ENCODE measurements around the gene CDCA8. TPM values are rescaled to one million over a fixed set of nuclear protein-coding genes. Genes with fewer than 3 reads are reported as not detected.

Gene CDCA8
- total and polyA plus RNA-seq, 2 of the 13 experiments (the other 11 are each of a cell fraction or from before 2014, with no cell fraction given), result 24.1 to 38.6 TPM

DNA sequence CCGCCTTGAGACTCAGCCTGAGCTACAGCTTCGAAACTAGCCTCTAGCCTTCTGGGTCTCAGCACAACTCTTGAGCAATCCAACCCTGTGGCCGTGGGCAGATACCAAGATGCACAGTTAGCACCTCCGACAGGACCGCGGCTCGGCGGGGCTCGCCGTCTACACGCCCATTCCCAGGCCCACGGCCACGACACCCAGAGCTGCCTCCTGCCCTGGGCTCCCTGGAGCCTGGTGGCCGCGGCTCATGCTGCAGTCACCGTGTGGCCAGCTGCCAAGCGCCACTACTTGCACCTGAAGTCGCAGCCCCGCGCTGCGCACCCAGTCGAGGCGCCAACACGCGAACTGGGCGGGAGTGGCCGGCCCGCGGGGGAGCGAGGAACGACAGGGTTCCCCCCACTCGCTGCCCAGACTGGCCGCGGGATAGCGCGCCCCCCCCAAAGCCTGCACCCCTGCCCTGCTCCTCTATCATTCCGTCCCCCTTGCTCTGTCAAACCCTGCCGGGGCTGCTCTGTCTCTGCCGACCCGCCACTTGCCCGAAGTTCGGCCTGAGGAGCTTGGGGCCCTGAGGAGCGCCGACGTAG, 729 bp upstream of the CDCA8 start (continued):
- TF ChIP-seq SNAPC4 (CRISPR knock-in tag; IDR thresholded peaks at IDR 0.05) (peak; percentile 55; the same call in 1 of the 2 replicates), HDAC6 (IDR thresholded peaks at IDR 0.05; ENCODE audit: low read depth, low read length) (no peak), KLF12 (CRISPR knock-in tag; IDR thresholded peaks at IDR 0.05; ENCODE audit: borderline replicate concordance) (no peak), ZNF776 (CRISPR knock-in tag; IDR thresholded peaks at IDR 0.05) (no peak; the same call in 1 of the 2 replicates), MEF2D (CRISPR knock-in tag; IDR thresholded peaks at IDR 0.05) (no peak), PCBP2 (optimal IDR thresholded peaks at IDR 0.05; ENCODE audit: low read depth, low read length, poor library complexity, severe bottlenecking) (no peak), SALL1 (CRISPR knock-in tag; IDR thresholded peaks at IDR 0.05) (peak; percentile 30; the same call in 1 of the 2 replicates), MYC (CRISPR knock-in tag; IDR thresholded peaks at IDR 0.05; ENCODE audit: borderline replicate concordance) (no peak)
- TF ChIP-seq, protein P1, sequence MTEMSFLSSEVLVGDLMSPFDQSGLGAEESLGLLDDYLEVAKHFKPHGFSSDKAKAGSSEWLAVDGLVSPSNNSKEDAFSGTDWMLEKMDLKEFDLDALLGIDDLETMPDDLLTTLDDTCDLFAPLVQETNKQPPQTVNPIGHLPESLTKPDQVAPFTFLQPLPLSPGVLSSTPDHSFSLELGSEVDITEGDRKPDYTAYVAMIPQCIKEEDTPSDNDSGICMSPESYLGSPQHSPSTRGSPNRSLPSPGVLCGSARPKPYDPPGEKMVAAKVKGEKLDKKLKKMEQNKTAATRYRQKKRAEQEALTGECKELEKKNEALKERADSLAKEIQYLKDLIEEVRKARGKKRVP (CRISPR knock-in tag; IDR thresholded peaks at IDR 0.05), result no peak
- TF ChIP-seq, protein P2, sequence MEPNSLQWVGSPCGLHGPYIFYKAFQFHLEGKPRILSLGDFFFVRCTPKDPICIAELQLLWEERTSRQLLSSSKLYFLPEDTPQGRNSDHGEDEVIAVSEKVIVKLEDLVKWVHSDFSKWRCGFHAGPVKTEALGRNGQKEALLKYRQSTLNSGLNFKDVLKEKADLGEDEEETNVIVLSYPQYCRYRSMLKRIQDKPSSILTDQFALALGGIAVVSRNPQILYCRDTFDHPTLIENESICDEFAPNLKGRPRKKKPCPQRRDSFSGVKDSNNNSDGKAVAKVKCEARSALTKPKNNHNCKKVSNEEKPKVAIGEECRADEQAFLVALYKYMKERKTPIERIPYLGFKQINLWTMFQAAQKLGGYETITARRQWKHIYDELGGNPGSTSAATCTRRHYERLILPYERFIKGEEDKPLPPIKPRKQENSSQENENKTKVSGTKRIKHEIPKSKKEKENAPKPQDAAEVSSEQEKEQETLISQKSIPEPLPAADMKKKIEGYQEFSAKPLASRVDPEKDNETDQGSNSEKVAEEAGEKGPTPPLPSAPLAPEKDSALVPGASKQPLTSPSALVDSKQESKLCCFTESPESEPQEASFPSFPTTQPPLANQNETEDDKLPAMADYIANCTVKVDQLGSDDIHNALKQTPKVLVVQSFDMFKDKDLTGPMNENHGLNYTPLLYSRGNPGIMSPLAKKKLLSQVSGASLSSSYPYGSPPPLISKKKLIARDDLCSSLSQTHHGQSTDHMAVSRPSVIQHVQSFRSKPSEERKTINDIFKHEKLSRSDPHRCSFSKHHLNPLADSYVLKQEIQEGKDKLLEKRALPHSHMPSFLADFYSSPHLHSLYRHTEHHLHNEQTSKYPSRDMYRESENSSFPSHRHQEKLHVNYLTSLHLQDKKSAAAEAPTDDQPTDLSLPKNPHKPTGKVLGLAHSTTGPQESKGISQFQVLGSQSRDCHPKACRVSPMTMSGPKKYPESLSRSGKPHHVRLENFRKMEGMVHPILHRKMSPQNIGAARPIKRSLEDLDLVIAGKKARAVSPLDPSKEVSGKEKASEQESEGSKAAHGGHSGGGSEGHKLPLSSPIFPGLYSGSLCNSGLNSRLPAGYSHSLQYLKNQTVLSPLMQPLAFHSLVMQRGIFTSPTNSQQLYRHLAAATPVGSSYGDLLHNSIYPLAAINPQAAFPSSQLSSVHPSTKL (CRISPR knock-in tag; IDR thresholded peaks at IDR 0.05), result no peak
- TF ChIP-seq, protein P3, sequence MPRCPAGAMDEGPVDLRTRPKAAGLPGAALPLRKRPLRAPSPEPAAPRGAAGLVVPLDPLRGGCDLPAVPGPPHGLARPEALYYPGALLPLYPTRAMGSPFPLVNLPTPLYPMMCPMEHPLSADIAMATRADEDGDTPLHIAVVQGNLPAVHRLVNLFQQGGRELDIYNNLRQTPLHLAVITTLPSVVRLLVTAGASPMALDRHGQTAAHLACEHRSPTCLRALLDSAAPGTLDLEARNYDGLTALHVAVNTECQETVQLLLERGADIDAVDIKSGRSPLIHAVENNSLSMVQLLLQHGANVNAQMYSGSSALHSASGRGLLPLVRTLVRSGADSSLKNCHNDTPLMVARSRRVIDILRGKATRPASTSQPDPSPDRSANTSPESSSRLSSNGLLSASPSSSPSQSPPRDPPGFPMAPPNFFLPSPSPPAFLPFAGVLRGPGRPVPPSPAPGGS (CRISPR knock-in tag; IDR thresholded peaks at IDR 0.05), result 0 out of 2 replicates have a peak, but pooled peaks have one; percentile 37
- TF ChIP-seq, protein P4, sequence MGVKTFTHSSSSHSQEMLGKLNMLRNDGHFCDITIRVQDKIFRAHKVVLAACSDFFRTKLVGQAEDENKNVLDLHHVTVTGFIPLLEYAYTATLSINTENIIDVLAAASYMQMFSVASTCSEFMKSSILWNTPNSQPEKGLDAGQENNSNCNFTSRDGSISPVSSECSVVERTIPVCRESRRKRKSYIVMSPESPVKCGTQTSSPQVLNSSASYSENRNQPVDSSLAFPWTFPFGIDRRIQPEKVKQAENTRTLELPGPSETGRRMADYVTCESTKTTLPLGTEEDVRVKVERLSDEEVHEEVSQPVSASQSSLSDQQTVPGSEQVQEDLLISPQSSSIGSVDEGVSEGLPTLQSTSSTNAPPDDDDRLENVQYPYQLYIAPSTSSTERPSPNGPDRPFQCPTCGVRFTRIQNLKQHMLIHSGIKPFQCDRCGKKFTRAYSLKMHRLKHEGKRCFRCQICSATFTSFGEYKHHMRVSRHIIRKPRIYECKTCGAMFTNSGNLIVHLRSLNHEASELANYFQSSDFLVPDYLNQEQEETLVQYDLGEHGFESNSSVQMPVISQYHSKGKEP (CRISPR knock-in tag; IDR thresholded peaks at IDR 0.05), result no peak
- TF ChIP-seq, protein P5, sequence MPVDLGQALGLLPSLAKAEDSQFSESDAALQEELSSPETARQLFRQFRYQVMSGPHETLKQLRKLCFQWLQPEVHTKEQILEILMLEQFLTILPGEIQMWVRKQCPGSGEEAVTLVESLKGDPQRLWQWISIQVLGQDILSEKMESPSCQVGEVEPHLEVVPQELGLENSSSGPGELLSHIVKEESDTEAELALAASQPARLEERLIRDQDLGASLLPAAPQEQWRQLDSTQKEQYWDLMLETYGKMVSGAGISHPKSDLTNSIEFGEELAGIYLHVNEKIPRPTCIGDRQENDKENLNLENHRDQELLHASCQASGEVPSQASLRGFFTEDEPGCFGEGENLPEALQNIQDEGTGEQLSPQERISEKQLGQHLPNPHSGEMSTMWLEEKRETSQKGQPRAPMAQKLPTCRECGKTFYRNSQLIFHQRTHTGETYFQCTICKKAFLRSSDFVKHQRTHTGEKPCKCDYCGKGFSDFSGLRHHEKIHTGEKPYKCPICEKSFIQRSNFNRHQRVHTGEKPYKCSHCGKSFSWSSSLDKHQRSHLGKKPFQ (CRISPR knock-in tag; IDR thresholded peaks at IDR 0.05; ENCODE audit: insufficient replicate concordance), result peak; percentile 63

Data from HepG2 (cell line).